ENCODE measurements around the gene ZNRD2.

GRCh38 chr11:65548395-65548794 is 21.9 kb upstream of the ZNRD2 start:
- no peak for TF ChIP-seq POLR2A (IDR thresholded peaks at IDR 0.05)
- no peak for TF ChIP-seq CTCF (IDR thresholded peaks at IDR 0.05)
